Kidney (tissue), 14 donors: ENCODE data around the gene FOXN3. TPM values are rescaled to one million over a fixed set of nuclear protein-coding genes. Genes with fewer than 3 reads are reported as not detected.

Source experiments
- DNase-seq, 5 donors: peaks; one replicate each; pipeline ENCODE4 v3.0.0-alpha.2; 2013 to 2020
- FAIRE-seq: peaks from 2 replicates; lab custom pipeline; 2012; peaks lifted over from hg19 to GRCh38; lab: Jason Lieb, UNC
- H3K27ac ChIP-seq, 2 donors: one replicate each; pipeline ENCODE4 v1.7.0; 2013; ENCODE audit warnings: low read depth in 2 of 2, low read length in 2 of 2, inconsistent platforms in 1 of 2
- H3K27me3 ChIP-seq: one replicate; pipeline ENCODE4 v1.7.1; 2013; ENCODE audit warnings: low read length, inconsistent platforms; ENCODE audit not compliant: control insufficient read depth, insufficient read depth
- H3K36me3 ChIP-seq, 3 donors: one replicate each; pipeline versions ENCODE4 v1.7.0 to v1.7.1; 2013; ENCODE audit warnings: low read length in 3 of 3, control low read depth in 1 of 3, inconsistent platforms in 1 of 3; ENCODE audit not compliant: insufficient read depth in 3 of 3, control insufficient read depth in 2 of 3
- H3K4me1 ChIP-seq, 3 donors: one replicate each; pipeline versions ENCODE4 v1.7.0 to v1.7.1; 2013; ENCODE audit warnings: low read length in 3 of 3, inconsistent platforms in 1 of 3, low read depth in 1 of 3; ENCODE audit not compliant: control insufficient read depth in 2 of 3, insufficient read depth in 2 of 3
- H3K4me3 ChIP-seq, 3 donors: one replicate each; pipeline versions ENCODE4 v1.7.0 to v1.8.1; 2013; ENCODE audit warnings: low read length in 3 of 3, control low read depth in 1 of 3, inconsistent platforms in 1 of 3
- H3K9ac ChIP-seq, 3 donors: one replicate each; pipeline versions ENCODE4 v1.7.0 to v1.7.1; 2013; ENCODE audit warnings: low read length in 3 of 3, control low read depth in 1 of 3, inconsistent platforms in 1 of 3
- H3K9me3 ChIP-seq, 3 donors: one replicate each; pipeline versions ENCODE4 v1.7.0 to v1.7.1; 2013; ENCODE audit warnings: low read length in 3 of 3, control low read depth in 1 of 3, inconsistent platforms in 1 of 3; ENCODE audit not compliant: control insufficient read depth in 2 of 3, insufficient read depth in 1 of 3
- CTCF ChIP-seq: IDR thresholded peaks from 3 replicates; pipeline ENCODE4 v1.5.1; 2012; ENCODE audit warnings: mild to moderate bottlenecking, moderate library complexity, borderline replicate concordance; ENCODE audit not compliant: insufficient read depth; ENCODE audit errors: extremely low read depth
- intact Hi-C: fragments of 100-400 bp; cut with DNase I; formaldehyde crosslinking; loops from one replicate; pipeline ENCODE4 v1.11.1; 2022
- polyA plus RNA-seq: library from polyadenylated mRNA; stranded (reverse); fragments of 350-450 nt; fragmentation: Illumina TruSeq; extraction: RNeasy Lipid Tissue Mini Kit (QIAGEN cat#74804); gene quantifications from one replicate; pipeline ENCODE4 v1.2.3, GENCODE V29; 2014; ENCODE audit warnings: low read depth, low replicate concordance; ENCODE audit not compliant: insufficient read depth
- total RNA-seq: library from RNA; stranded (reverse); fragmentation: NEBNext Ultra II Directional; extraction: Animal tissue kit (Norgen Biotek cat#: 25700); gene quantifications from one replicate; pipeline ENCODE4 v1.2.1, GENCODE V29; 2021
- donor health status: control.
- donor health status: control.
- donor health status: control.
- donor health status: control.
- donor health status: control.
- donor health status: DM: yes; HTN: yes; CAD: no.
- donor health status: Normal renal cell carcinoma (clear cell type).

The FOXN3 gene
- total and polyA plus RNA-seq, 2 donors from 2014 or later: 6.4 to 50.1 TPM

GRCh38 chr14:89184952-89185351, 232.1 kb downstream of the FOXN3 start:
- no peaks in the 10 kb centered on the region for H3K9me3 ChIP-seq
- no peak for FAIRE-seq
- H3K36me3 ChIP-seq: no peaks in the 10 kb centered on the region
- H3K9ac ChIP-seq: no peak overlapping the region
- intact Hi-C loops: no loop called here
- peaks cover 0 to 3% (median 0%) of the 10 kb centered on the region in 3 donors for H3K4me1 ChIP-seq
- DNase-seq: no peak
- H3K27me3 ChIP-seq: no peaks in the 10 kb centered on the region
- H3K4me3 ChIP-seq: no peak overlapping the region
- no peak overlapping the region for H3K27ac ChIP-seq
- TF ChIP-seq CTCF: no peak

GRCh38 chr14:89182326-89182725, 234.7 kb downstream of the FOXN3 start:
- Histone ChIP-seq H3K27me3 (no peaks in the 10 kb centered on the region), H3K27ac (no peak overlapping the region), H3K9ac (no peak overlapping the region), H3K9me3 (no peaks in the 10 kb centered on the region), H3K4me1 (peaks cover 0 to 3% (median 0%) of the 10 kb centered on the region in 3 donors), H3K36me3 (no peaks in the 10 kb centered on the region), H3K4me3 (no peak overlapping the region)
- no peak for TF ChIP-seq CTCF
- intact Hi-C loops: no loop called here
- no peak for DNase-seq
- no peak for FAIRE-seq

GRCh38 chr14:89180546-89180945, 236.5 kb downstream of the FOXN3 start:
- intact Hi-C loops: no loop called here

More at GRCh38 chr14:89180546-89180945, 236.5 kb downstream of the FOXN3 start:
- no peak for DNase-seq
- H3K4me3 ChIP-seq: no peak overlapping the region
- no peaks in the 10 kb centered on the region for H3K36me3 ChIP-seq
- FAIRE-seq: no peak
- H3K9me3 ChIP-seq: no peaks in the 10 kb centered on the region
- H3K27ac ChIP-seq: no peak overlapping the region
- no peaks in the 10 kb centered on the region for H3K4me1 ChIP-seq
- H3K27me3 ChIP-seq: no peaks in the 10 kb centered on the region
- H3K9ac ChIP-seq: no peak overlapping the region
- TF ChIP-seq CTCF: no peak
